K562 (cell line): ENCODE data around the gene PLEKHH2. TPM values are rescaled to one million over a fixed set of nuclear protein-coding genes. Genes with fewer than 3 reads are reported as not detected.

ENCODE experiments used
- ATAC-seq: fragments of 200-7000 bp; cut with Tn5 transposase; 3 replicates; pipeline ENCODE4 v1.9.1; 2020; ENCODE audit warnings: moderate library complexity
- BruUV-seq: library from RNA; stranded (reverse); fragments of 400-500 nt; replicated peaks from 2 replicates; lab custom pipeline; 2021; lab: Mats Ljungman, UMichigan
- CTCF ChIA-PET: fragments of 300-600 bp; formaldehyde crosslinking; extraction: SDS; loops from one replicate; lab custom pipeline; 2021; ENCODE audit warnings: low intra/inter-chr PET ratio; lab: Yijun Ruan, JAX
- POLR2A ChIA-PET: fragments of 300-600, 350-650 bp; sonication (Branson Sonifier 250); formaldehyde crosslinking; extraction: SDS; loops from one replicate; lab custom pipeline; 2021; ENCODE audit warnings: antibody characterized with exemption, inconsistent platforms; lab: Yijun Ruan, JAX
- DNase-seq, 4 experiments: peaks; one replicate each; pipeline versions ENCODE4 v3.0.0 to v3.0.0-alpha.2; 2011 to 2018; ENCODE audit warnings: low spot score in 3 of 4, mixed read lengths in 3 of 4; ENCODE audit errors: extremely low read depth in 1 of 4
- FAIRE-seq: peaks from 2 replicates; lab custom pipeline; 2011; peaks lifted over from hg19 to GRCh38; lab: Jason Lieb, UNC
- H2AFZ ChIP-seq: 2 replicates; pipeline ENCODE4 v1.6.0; 2011; ENCODE audit warnings: low read depth, low read length, control low read depth, inconsistent platforms
- H3K27ac ChIP-seq: fragments of 200-600 bp; 3 replicates; pipeline ENCODE4 v1.8.0; 2011; ENCODE audit warnings: low read depth, mild to moderate bottlenecking, control low read depth, inconsistent platforms, low read length, moderate library complexity, mixed read lengths; ENCODE audit errors: extremely low read depth
- H3K27me3 ChIP-seq, 2 experiments: fragments of 300-600 bp in 1 of 2; 2 replicates in 1 of 2; 3 replicates in 1 of 2; pipeline versions ENCODE4 v1.6.0 to v1.8.0; 2011; ENCODE audit warnings: inconsistent platforms in 2 of 2, low read length in 2 of 2, mild to moderate bottlenecking in 1 of 2, mixed read lengths in 1 of 2, moderate library complexity in 1 of 2; ENCODE audit not compliant: control insufficient read depth in 2 of 2, insufficient read depth in 2 of 2
- H3K36me3 ChIP-seq: fragments of 300-600 bp; 3 replicates; pipeline ENCODE4 v1.8.0; 2011; ENCODE audit warnings: mild to moderate bottlenecking, low read length, inconsistent platforms; ENCODE audit not compliant: control insufficient read depth, insufficient read depth
- H3K4me1 ChIP-seq, 2 experiments: fragments of 200-600 bp in 1 of 2; replicated peaks in 1 of 2; 2 replicates in 1 of 2; 3 replicates in 1 of 2; pipeline versions ENCODE4 v1.5.1 to v1.8.0; 2011; ENCODE audit warnings: inconsistent platforms in 2 of 2, low read length in 2 of 2, mild to moderate bottlenecking in 1 of 2, mixed read lengths in 1 of 2, moderate library complexity in 1 of 2; ENCODE audit not compliant: control insufficient read depth in 2 of 2, insufficient read depth in 2 of 2
- H3K4me2 ChIP-seq: 2 replicates; pipeline ENCODE4 v1.6.1; 2011; ENCODE audit warnings: low read length, control low read depth, inconsistent platforms, mixed read lengths; ENCODE audit not compliant: insufficient read depth
- H3K4me3 ChIP-seq: fragments of 200-600 bp; sonication (generic), shearing (Covaris generic); 2 replicates; pipeline ENCODE4 v1.5.1; 2016; ENCODE audit warnings: control low read depth, inconsistent platforms
- H3K79me2 ChIP-seq: fragments of 200-600 bp; 3 replicates; pipeline ENCODE4 v1.8.0; 2011; ENCODE audit warnings: low read length, inconsistent platforms; ENCODE audit not compliant: control insufficient read depth, insufficient read depth
- H3K9ac ChIP-seq, 2 experiments: 2 replicates each; pipeline versions ENCODE4 v1.6.0 to v1.6.1; 2011; ENCODE audit warnings: low read depth in 2 of 2, low read length in 2 of 2, control low read depth in 1 of 2, inconsistent platforms in 1 of 2, mild to moderate bottlenecking in 1 of 2, mixed read lengths in 1 of 2; ENCODE audit not compliant: insufficient read depth in 1 of 2
- H3K9me1 ChIP-seq: one replicate; pipeline ENCODE4 v1.6.0; 2011; ENCODE audit warnings: inconsistent platforms, mild to moderate bottlenecking, low read length, moderate library complexity; ENCODE audit not compliant: control insufficient read depth, insufficient read depth
- H3K9me3 ChIP-seq: replicated peaks from 2 replicates; pipeline ENCODE4 v1.5.1; 2011; ENCODE audit warnings: low read depth, low read length, inconsistent platforms; ENCODE audit not compliant: control insufficient read depth, insufficient read depth
- H4K20me1 ChIP-seq: replicated peaks from 2 replicates; pipeline ENCODE4 v1.6.1; 2011; ENCODE audit warnings: low read length, inconsistent platforms, mixed read lengths; ENCODE audit not compliant: control insufficient read depth, insufficient read depth
- CEBPB ChIP-seq: fragments of 450-650 bp; IDR thresholded peaks from 2 replicates; pipeline ENCODE4 v1.6.1; 2016; ENCODE audit warnings: missing genetic modification characterization, missing compliant biosample characterization
- ELK1 ChIP-seq: sonication (generic); formaldehyde crosslinking; IDR thresholded peaks from 2 replicates; pipeline ENCODE4 v1.8.1; 2022; ENCODE audit warnings: missing genetic modification reagents
- MAFG ChIP-seq: fragments of 450-650 bp; conservative IDR thresholded peaks from 2 replicates; pipeline ENCODE4 v1.6.1; 2016; ENCODE audit warnings: missing genetic modification characterization, missing compliant biosample characterization
- PHF21A ChIP-seq: fragments of 450-650 bp; IDR thresholded peaks from 2 replicates; pipeline ENCODE4 v1.6.1; 2017; ENCODE audit warnings: low read depth, borderline replicate concordance
- RBM15 ChIP-seq: fragments of 200-400 bp; formaldehyde crosslinking; IDR thresholded peaks from 2 replicates; pipeline ENCODE4 v1.6.1; 2018; ENCODE audit warnings: mild to moderate bottlenecking, low read length, moderate library complexity; ENCODE audit not compliant: insufficient read depth
- RFX7 ChIP-seq: fragments of 250-450 bp; sonication (Bioruptor Pico); IDR thresholded peaks from 2 replicates; pipeline ENCODE4 v1.5.1; 2021; ENCODE audit warnings: mild to moderate bottlenecking
- THRAP3 ChIP-seq: fragments of 450-650 bp; IDR thresholded peaks from 2 replicates; pipeline ENCODE4 v1.6.1; 2016; ENCODE audit warnings: mild to moderate bottlenecking, inconsistent platforms, borderline replicate concordance
- ZNF75A ChIP-seq: fragments of 450-650 bp; formaldehyde crosslinking; IDR thresholded peaks from 2 replicates; pipeline ENCODE4 v1.4.0; 2020; ENCODE audit warnings: mild to moderate bottlenecking
- in situ Hi-C: fragments of 300-500 bp; cut with MboI; formaldehyde crosslinking; loops from 4 replicates; pipeline ENCODE4 v1.15.0; 2018; ENCODE audit warnings: inconsistent platforms, mixed read lengths
- intact Hi-C: fragments of 100-400 bp; cut with micrococcal nuclease; formaldehyde crosslinking; loops from 2 replicates; pipeline ENCODE4 v1.14.2; 2022
- polyA plus RNA-seq, 8 experiments: library from polyadenylated mRNA; depleted of rRNA in 4 of 8; stranded (reverse) in 5 of 8; unstranded in 3 of 8; fragments of >200 nt; fragmentation: Nextera tagmentation in 2 of 8; fragmentation: Illumina TruSeq in 1 of 8; extraction: Ambion mirVana in 2 of 8; extraction: Trizol in 1 of 8; gene quantifications; 2 replicates each; pipeline versions ENCODE4 v1.2.1 to v1.2.3, GENCODE V29; 2011 to 2014; ENCODE audit warnings: inconsistent platforms in 1 of 8, missing spikeins in 1 of 8
- total RNA-seq, 7 experiments: library from RNA; depleted of rRNA in 6 of 7; stranded (reverse); fragments of >200 nt in 6 of 7; fragmentation: Illumina TruSeq in 2 of 7; extraction: Trizol in 2 of 7; gene quantifications; 2 replicates each; pipeline versions ENCODE4 v1.2.1 to v1.2.3, GENCODE V29; 2011 to 2021; ENCODE audit warnings: low replicate concordance in 1 of 7
- TF ChIP-seq, protein P1 (sequence below): fragments of 250-450 bp; sonication (Bioruptor Pico); IDR thresholded peaks from 2 replicates; pipeline ENCODE4 v1.9.0; 2021; ENCODE audit warnings: mild to moderate bottlenecking
- TF ChIP-seq, protein P2 (sequence below): fragments of 450-650 bp; formaldehyde crosslinking; IDR thresholded peaks from 2 replicates; pipeline ENCODE4 v1.4.0; 2022; ENCODE audit warnings: mild to moderate bottlenecking, moderate library complexity

PLEKHH2 gene
- total and polyA plus RNA-seq, 9 of the 15 experiments (the other 6 are each of a cell fraction or from before 2014, with no cell fraction given) = 0.77 to 13.5 (median 2.7) TPM

DNA sequence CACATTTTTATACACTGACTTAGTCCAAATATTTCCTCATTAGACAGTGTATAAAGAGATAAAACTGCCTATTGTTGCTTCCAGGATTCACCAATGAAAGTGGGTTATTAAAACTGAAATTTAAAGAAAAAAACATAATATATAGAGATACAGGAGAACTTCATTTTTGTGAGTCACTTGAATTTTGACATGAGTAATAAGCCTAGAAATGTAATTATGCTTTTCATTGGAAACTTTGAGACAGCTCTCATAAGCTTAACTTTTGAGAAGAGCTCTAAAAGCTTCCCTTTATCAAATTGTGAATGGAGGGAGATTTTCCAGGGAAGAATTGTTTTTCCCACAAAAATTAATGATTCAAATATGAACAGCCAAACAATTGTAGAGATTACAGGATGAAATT lies 150.8 kb downstream of the PLEKHH2 start:
- FAIRE-seq (no peak), ATAC-seq (no peak)
- Histone ChIP-seq H3K4me2 (no peak overlapping the region), H2AFZ (no peak overlapping the region), H3K9me3 (no peaks in the 10 kb centered on the region)
- TF ChIP-seq ZNF75A (CRISPR knock-in tag) = no peak
- TF ChIP-seq MAFG (tag) = no peak
- TF ChIP-seq ELK1 = no peak
- TF ChIP-seq RFX7 = no peak
- TF ChIP-seq CEBPB (tag) = no peak
- no peak for TF ChIP-seq THRAP3
- TF ChIP-seq RBM15 = no peak
- TF ChIP-seq PHF21A = no peak
- TF ChIP-seq, protein P1, sequence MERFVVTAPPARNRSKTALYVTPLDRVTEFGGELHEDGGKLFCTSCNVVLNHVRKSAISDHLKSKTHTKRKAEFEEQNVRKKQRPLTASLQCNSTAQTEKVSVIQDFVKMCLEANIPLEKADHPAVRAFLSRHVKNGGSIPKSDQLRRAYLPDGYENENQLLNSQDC = no peak
- TF ChIP-seq, protein P2, sequence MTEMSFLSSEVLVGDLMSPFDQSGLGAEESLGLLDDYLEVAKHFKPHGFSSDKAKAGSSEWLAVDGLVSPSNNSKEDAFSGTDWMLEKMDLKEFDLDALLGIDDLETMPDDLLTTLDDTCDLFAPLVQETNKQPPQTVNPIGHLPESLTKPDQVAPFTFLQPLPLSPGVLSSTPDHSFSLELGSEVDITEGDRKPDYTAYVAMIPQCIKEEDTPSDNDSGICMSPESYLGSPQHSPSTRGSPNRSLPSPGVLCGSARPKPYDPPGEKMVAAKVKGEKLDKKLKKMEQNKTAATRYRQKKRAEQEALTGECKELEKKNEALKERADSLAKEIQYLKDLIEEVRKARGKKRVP (CRISPR knock-in tag) = no peak
- TF ChIP-seq, all 486 proteins: peak for 0
- DNase-seq = no peak
- no TSS peak for BruUV-seq
- no peaks in the 10 kb centered on the region for H4K20me1 ChIP-seq
- CTCF ChIA-PET = no interaction called here
- no peaks in the 10 kb centered on the region for H3K27me3 ChIP-seq
- no peak overlapping the region for H3K27ac ChIP-seq
- H3K4me1 ChIP-seq = no peaks in the 10 kb centered on the region
- intact Hi-C loops = no loop called here
- no peaks in the 10 kb centered on the region for H3K9me1 ChIP-seq
- POLR2A ChIA-PET = no interaction called here
- no peak overlapping the region for H3K9ac ChIP-seq
- H3K4me3 ChIP-seq = no peak overlapping the region
- H3K36me3 ChIP-seq = no peaks in the 10 kb centered on the region
- in situ Hi-C loops = no loop called here
- no peaks in the 10 kb centered on the region for H3K79me2 ChIP-seq
